Measurements from ENCODE around the gene TFF3.

The TFF3 gene

DNA sequence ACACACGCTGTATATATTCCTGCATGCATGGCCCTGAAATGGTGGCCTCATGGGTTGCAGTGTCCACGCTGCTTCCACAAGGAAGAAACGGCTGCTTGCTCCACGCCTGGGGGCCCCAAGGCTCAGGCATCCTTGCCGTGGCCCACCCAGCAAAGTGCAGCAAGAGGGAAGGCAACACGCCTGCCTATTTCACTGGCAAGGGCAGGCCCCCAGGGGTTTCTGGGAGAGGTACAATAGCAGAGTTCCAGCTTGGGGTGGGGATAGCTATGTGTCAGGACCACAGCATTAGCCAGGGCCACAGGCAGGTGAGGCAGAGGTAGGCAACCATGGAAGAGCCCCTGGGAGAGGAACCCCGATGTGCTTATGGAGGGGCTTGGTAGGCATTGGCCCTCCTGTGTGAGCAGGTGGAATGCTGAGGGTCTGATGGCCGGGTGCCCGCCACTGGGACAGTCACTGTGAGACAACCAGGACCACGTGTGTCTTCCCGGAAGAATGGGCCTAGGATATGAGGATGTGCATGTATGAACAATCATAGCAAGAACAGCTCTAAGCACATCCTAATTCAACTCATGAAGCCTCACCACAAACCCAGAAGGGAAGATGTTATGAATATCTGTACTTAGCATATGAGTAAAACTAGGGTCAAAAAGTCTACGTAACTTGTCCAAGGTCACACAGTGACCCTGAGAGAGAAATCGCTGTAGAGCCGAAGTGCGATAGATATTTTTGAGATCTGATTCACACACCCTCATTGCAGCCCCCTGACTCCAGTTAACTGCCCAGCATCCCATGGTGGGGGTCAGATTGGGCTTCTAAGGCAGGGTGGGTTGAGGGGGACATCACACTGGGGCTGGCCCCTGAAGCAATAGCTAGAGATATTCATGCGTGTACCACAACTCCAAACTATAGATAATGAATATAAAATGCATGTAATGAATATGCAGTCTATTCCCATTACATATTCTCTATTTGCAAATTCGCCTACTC lies 23.8 kb upstream of the TFF3 start:
- ATAC-seq: peak; percentile 93
- H3K36me3 Mint-ChIP-seq: no peaks in the 10 kb centered on the region

DNA sequence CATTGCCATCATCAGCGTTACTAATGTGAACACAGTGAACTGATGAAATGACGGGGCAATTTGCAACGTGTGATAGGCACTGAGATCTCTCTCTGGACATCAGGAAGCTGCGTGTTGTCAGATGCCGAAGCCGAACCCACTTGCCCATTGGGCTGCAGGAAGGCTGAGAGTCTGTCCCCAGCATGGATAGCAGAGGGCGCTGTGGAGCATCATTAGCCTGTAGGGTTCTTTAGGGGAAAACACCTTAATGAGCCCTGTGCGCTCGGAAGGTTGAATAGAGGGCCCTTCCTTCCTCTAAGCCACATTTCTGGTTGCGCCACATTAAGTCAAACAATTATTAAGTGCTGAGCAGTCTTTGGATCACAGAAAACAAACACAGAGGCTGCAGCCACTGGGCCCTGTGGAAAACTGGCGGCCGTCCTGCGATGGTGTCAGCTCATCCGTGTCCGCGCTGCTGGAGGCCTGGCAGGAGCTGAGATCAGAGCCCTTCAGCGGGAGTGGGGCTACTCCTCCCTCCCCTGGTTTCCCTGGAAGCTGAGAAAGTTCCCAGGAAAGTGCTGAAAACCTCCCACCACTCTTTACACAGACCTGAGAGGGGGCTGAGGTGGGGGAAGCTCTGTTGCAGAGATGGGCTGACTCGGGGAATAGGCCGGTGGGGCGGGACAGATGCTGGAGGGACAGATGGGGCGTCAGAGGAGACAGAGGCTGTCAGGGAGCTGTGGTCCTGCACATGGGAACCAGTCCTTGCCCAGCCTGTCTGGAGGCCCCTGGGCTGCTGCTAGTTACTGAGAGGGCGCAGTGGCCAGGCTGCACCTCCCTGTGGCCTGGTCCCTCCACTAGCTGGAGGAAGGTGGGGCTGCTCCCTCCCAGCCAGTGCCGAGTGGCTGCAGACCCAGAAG lies 22.9 kb upstream of the TFF3 start:
- peaks cover 24% of the 10 kb centered on the region for H3K4me1 Mint-ChIP-seq

More for the DNA sequence above, 23.8 kb upstream of the TFF3 start:
- Mint-ChIP-seq H3K27ac (peak overlapping the region; percentile 64), H3K9me3 (no peaks in the 10 kb centered on the region), H3K4me3 (peak overlapping the region; percentile 29), H3K4me1 (peaks cover 24% of the 10 kb centered on the region)
- DNase-seq (ENCODE audit: low spot score in 2 of 2): peak in 1 of 2 donors; percentile 72

DNA sequence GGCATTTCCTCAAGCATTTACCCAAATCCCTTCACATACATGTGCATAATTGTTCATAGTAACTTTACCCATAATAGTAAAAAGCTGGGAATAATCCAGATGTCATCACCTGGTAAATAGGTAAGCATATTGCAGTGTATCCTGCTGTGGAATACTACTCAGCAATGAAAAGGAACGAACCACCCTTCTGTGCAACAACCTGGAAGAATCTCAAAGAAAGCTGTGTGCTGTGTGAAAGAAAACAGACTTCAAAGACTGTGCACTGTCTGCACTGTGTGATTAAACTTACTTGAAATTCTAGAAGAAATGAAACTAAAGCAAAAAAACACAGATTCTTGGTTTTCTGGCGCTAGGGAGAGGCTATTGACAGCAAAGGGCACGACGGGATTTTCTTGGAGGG lies 22.1 kb upstream of the TFF3 start:
- H3K36me3 Mint-ChIP-seq: no peaks in the 10 kb centered on the region
- peaks cover 24% of the 10 kb centered on the region for H3K4me1 Mint-ChIP-seq
- H3K9me3 Mint-ChIP-seq: no peaks in the 10 kb centered on the region
- no peak overlapping the region for H3K27ac Mint-ChIP-seq
- DNase-seq (ENCODE audit: low spot score in 2 of 2) (no peak), ATAC-seq (no peak)
- H3K4me3 Mint-ChIP-seq: peak overlapping the region; percentile 27

More for the DNA sequence above, 22.9 kb upstream of the TFF3 start:
- H3K27ac Mint-ChIP-seq: peak overlapping the region; percentile 64
- no peaks in the 10 kb centered on the region for H3K9me3 Mint-ChIP-seq
- H3K4me3 Mint-ChIP-seq: peak overlapping the region; percentile 27
- ATAC-seq (peak; percentile 79), DNase-seq (ENCODE audit: low spot score in 2 of 2) (peak; percentile 63 to 88)
- no peaks in the 10 kb centered on the region for H3K36me3 Mint-ChIP-seq

- H3K9me3 Mint-ChIP-seq: peaks cover 3% of the 10 kb centered on the region
- no peak overlapping the region for H3K4me3 Mint-ChIP-seq
- DNase-seq (ENCODE audit: low spot score in 2 of 2) (no peak), ATAC-seq (no peak)
- no peak overlapping the region for H3K27ac Mint-ChIP-seq
- peaks cover 24% of the 10 kb centered on the region for H3K4me1 Mint-ChIP-seq
- no peaks in the 10 kb centered on the region for H3K36me3 Mint-ChIP-seq
These were observed 20.8 kb upstream of the TFF3 start for GRCh38 chr21:42336054-42336453.

DNA sequence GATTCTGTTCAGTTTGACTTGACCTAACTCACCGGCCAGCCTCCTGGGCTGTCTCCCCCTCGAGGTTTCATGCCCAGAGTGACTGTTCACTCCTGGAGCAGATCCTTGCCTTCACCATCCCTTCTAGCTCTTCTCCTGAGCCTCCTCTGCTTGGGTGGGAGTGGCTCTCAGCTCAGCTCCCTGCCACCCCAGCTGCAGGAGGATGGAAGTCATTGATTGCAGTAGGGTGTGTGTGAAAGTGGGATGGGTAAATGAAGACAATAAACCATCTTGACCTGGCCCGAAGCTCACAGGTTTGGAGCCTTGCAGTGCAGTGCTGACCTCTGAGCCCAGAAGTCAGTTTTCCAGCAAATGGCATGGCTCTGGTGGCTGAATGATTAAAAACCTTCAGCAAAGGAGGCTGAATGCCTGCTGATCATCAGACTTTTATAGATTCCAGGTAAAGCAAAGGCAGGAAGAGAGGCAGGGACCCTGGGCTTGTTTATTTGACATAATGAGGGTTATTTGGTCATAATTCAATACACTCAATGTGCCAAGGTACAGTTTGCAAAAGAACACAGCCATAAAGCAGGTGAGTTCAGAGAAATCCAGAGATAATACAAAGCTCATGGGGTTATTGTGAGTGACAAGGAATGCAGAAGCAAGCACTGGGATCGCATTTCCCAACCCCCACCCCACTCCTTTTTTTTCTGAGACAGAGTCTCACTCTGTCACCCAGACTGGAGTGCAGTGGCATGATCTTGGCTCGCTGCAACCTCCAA lies 17.5 kb upstream of the TFF3 start:
- Mint-ChIP-seq H3K36me3 (no peaks in the 10 kb centered on the region), H3K9me3 (peaks cover 5% of the 10 kb centered on the region), H3K4me3 (no peak overlapping the region), H3K4me1 (peaks cover 5% of the 10 kb centered on the region), H3K27ac (no peak overlapping the region)
- DNase-seq (ENCODE audit: low spot score in 2 of 2) (no peak), ATAC-seq (no peak)

DNA sequence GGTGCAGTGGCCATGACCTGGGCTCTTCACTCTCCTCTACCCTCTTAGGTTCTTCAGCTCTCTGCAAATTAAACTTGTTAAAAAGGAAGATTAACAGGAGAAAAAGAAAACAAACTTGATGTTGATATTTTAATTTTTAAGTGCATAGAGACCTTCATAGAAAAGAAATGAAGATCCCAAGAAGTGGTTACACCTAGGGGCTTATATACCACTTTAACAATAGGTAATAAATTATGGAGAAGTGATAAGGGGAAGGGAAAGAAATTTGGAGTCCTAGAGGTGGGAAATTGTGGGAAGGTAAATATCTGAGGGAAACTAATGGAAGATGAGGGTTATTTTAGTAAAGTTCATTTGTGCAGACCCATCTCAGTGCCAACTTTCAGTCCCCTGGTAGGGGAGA lies 16.5 kb upstream of the TFF3 start:
- no peaks in the 10 kb centered on the region for H3K36me3 Mint-ChIP-seq
- H3K4me1 Mint-ChIP-seq: no peaks in the 10 kb centered on the region
- no peak overlapping the region for H3K4me3 Mint-ChIP-seq
- no peak for ATAC-seq
- no peak for DNase-seq (ENCODE audit: low spot score in 2 of 2)
- peaks cover 5% of the 10 kb centered on the region for H3K9me3 Mint-ChIP-seq
- H3K27ac Mint-ChIP-seq: no peak overlapping the region

DNA sequence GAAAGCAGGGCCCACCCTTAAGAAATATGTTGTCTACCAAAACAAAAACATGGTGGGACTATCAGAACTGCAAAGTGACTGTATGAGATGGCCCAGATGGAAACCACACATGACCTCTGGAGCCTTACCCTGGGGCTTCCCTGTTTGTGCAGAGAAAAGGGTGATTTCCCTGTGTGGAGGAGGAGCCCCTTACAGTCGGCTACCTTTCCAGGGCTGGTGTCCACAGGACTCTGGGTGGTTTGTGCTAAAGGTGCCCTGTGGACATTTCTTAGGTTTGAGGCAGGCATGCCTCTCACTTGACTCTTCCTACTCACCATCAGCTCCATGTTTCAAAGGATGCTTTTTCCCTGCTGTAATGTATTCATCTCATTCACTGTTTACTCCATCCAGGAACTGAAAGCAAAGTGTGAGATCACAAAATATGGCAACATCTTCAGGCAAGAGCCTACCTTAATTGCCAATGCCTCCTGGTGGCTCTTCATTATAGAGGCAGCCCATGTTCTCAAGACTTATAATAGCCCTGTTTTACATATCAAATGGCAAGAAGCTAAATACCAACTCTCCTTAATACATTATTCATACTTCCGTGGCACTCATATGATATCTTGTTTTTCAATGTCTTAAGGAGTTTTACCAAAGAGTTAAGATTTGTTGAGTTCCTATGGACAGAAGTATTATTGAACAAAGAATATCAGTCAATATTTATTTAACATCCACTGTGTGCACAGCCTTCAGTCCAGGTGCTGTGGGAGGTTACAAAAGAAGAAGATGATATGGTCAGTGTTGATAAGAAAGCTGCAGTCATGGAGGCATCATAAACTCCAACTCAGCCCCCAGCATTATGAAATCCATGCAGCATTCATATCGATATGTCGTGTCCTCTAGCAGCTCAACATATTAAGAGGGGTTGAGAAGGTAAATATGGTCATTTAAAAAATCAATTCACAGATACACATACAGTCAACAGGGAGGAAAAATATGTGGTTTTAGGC lies 15.5 kb upstream of the TFF3 start:
- Mint-ChIP-seq H3K27ac (no peak overlapping the region), H3K4me1 (no peaks in the 10 kb centered on the region), H3K9me3 (peaks cover 5% of the 10 kb centered on the region), H3K36me3 (no peaks in the 10 kb centered on the region), H3K4me3 (no peak overlapping the region)
- DNase-seq (ENCODE audit: low spot score in 2 of 2) (no peak), ATAC-seq (no peak)

- Mint-ChIP-seq H3K9me3 (no peaks in the 10 kb centered on the region), H3K4me1 (peaks cover 4% of the 10 kb centered on the region), H3K4me3 (no peak overlapping the region), H3K36me3 (no peaks in the 10 kb centered on the region), H3K27ac (no peak overlapping the region)
- DNase-seq (ENCODE audit: low spot score in 2 of 2) (no peak), ATAC-seq (no peak)
These were observed 9.7 kb upstream of the TFF3 start for GRCh38 chr21:42324896-42325295.

GRCh38 chr21:42321845-42322244 lies 6.6 kb upstream of the TFF3 start:
- no peak overlapping the region for H3K4me3 Mint-ChIP-seq
- H3K27ac Mint-ChIP-seq: peak overlapping the region; percentile 74
- DNase-seq (ENCODE audit: low spot score in 2 of 2): no peak
- no peaks in the 10 kb centered on the region for H3K36me3 Mint-ChIP-seq
- no peak for ATAC-seq
- no peaks in the 10 kb centered on the region for H3K9me3 Mint-ChIP-seq
- H3K4me1 Mint-ChIP-seq: peaks cover 12% of the 10 kb centered on the region

GRCh38 chr21:42321231-42321630 lies 6.0 kb upstream of the TFF3 start:
- peaks cover 12% of the 10 kb centered on the region for H3K4me1 Mint-ChIP-seq
- no peak for ATAC-seq

GRCh38 chr21:42320791-42321190 lies 5.6 kb upstream of the TFF3 start:
- DNase-seq (ENCODE audit: low spot score in 2 of 2) (no peak), ATAC-seq (no peak)
- Mint-ChIP-seq H3K36me3 (no peaks in the 10 kb centered on the region), H3K4me1 (peaks cover 12% of the 10 kb centered on the region), H3K4me3 (no peak overlapping the region), H3K9me3 (no peaks in the 10 kb centered on the region), H3K27ac (no peak overlapping the region)

More at GRCh38 chr21:42321231-42321630, 6.0 kb upstream of the TFF3 start:
- no peaks in the 10 kb centered on the region for H3K36me3 Mint-ChIP-seq
- no peaks in the 10 kb centered on the region for H3K9me3 Mint-ChIP-seq
- H3K27ac Mint-ChIP-seq: peak overlapping the region; percentile 74
- H3K4me3 Mint-ChIP-seq: no peak overlapping the region
- no peak for DNase-seq (ENCODE audit: low spot score in 2 of 2)

DNA sequence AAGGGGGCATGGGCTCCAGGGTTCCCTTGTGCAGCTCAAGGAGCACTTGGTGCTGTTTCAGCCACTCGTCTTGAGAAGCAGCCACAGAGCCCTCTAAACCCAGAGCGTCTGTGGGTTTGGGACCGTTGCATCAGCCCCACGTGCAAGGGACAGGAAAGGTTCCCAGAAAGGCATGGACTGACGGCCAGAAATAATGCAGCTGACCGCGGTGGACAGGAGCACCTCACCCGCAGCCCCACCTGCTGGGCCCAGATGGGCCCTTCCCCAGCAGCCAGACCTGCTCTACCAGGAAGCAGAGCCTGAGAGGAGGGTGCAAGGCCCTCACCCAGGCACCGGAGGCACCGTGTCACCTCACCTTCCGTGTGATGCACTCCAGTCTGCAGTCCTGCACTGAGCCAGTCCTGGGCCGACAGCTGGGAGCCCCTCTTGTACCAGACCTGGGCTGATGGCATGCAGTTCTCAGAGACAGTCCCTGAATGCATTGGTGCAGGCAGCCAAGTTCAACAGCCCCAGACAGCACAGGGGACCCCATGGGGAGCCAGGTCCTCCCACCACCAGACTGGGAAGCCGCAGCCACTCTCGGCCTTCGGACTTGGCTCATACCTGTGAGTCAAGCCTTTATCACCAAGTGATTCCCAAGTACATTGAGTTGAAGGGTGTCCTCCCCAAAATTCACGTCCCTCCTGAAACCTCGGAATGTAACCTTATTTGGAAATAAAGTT lies 4.8 kb upstream of the TFF3 start:
- Mint-ChIP-seq H3K4me3 (no peak overlapping the region), H3K9me3 (no peaks in the 10 kb centered on the region), H3K4me1 (peaks cover 12% of the 10 kb centered on the region), H3K36me3 (no peaks in the 10 kb centered on the region), H3K27ac (peak overlapping the region; percentile 72)
- peak; percentile 11 for ATAC-seq
- peak in 1 of 2 donors; percentile 49 for DNase-seq (ENCODE audit: low spot score in 2 of 2)

- Mint-ChIP-seq H3K4me3 (no peak overlapping the region), H3K4me1 (peaks cover 12% of the 10 kb centered on the region), H3K36me3 (no peaks in the 10 kb centered on the region), H3K9me3 (no peaks in the 10 kb centered on the region), H3K27ac (peak overlapping the region; percentile 72)
- peak; percentile 81 for ATAC-seq
- peak in 1 of 2 donors; percentile 52 for DNase-seq (ENCODE audit: low spot score in 2 of 2)
These were observed 4.2 kb upstream of the TFF3 start for GRCh38 chr21:42319376-42319775.

Data from stimulated activated effector memory CD8-positive, alpha-beta T cell treated with anti-CD3 and anti-CD28 coated beads, Interleukin-12 subunit alpha, Interleukin-12 subunit beta, amount 100 ng/mL, for 72 hours (primary cell).